Loucy (cell line): Measurements from ENCODE around the gene CCDC3.

Experiments used
- CTCF ChIP-seq: fragments of 200-600 bp; sonication (generic); conservative IDR thresholded peaks from 2 replicates; pipeline ENCODE4 v1.5.1; 2014; ENCODE audit warnings: mild to moderate bottlenecking, antibody characterized with exemption, low read length
- EZH2phosphoT487 ChIP-seq: fragments of 200-600 bp; IDR thresholded peaks from 2 replicates; pipeline ENCODE4 v1.6.1; 2018; ENCODE audit warnings: antibody characterized with exemption, mild to moderate bottlenecking, moderate library complexity, borderline replicate concordance

- TF ChIP-seq CTCF (no peak), EZH2phosphoT487 (no peak)
Observed at GRCh38 chr10:12929381-12929780, 72.1 kb downstream of the CCDC3 start.
